GM18907 (cell line): Measurements from ENCODE around the gene CALN1.
"Not testable (repeated sequence)": the region's sequence is repeated elsewhere in the genome, so short reads cannot be mapped to it uniquely, and the experiment has no call there.

Experiments
- ATAC-seq: cut with Tn5 transposase; IDR thresholded peaks from one replicate; pipeline ENCODE4 v1.9.1; 2021; ENCODE audit warnings: mild to moderate bottlenecking, moderate library complexity; ENCODE audit not compliant: unreplicated experiment

CALN1 gene

DNA sequence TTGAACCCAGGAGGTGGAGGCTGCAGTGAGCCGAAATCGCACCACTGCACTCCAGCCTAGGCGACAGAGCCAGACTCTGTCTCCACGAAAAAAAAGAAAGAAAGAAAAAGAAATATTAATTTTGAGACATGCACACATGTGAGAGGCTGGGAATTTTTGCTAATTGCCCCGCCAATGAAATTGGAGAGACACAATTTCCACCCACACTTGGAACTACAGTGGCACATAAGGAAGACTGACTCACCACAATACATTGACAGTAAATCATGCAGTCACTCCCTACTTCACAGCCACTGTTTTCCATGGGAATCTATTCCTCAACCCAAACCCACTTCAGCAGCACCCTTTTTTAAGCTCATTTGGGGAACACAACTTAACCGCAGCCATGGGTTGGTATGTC lies 139.7 kb downstream of the CALN1 start:
- no peak for ATAC-seq

DNA sequence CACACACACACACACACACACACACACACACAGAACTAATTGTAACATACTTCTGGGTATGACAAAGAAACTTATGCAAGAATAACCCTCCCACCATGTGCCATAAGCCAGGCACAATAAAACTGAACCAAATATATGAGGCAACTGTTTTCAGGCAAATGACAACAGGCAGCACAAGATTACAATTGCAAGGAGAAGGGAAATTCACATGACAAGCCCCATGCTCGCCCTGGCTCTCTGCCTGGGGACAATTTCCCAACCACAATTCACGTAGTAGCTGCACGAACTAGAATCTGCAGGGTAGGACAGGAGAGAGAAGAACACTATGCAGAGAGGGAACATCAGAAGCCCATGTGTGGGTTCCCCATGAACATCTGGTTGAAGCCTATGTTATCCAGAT lies 143.3 kb downstream of the CALN1 start:
- no peak for ATAC-seq

DNA sequence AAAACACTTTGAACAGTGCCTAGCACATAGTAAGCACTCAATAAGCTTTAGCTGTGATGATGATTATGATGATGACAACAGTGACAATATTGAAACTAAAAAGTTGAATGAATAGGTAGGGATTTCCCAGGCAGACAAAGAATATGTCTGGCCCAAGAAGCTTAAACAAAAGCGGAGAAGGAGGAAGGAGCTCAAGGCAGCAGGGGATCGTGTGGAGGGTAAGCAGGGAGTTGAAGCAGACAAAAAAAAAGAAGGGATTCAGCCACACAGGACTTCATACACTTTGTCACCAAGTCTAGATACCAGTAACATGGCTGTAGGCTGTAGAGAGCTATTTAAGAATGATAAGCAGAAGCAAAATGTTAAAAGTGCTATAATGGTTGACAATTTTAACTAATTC lies 144.0 kb downstream of the CALN1 start:
- ATAC-seq: no peak

DNA sequence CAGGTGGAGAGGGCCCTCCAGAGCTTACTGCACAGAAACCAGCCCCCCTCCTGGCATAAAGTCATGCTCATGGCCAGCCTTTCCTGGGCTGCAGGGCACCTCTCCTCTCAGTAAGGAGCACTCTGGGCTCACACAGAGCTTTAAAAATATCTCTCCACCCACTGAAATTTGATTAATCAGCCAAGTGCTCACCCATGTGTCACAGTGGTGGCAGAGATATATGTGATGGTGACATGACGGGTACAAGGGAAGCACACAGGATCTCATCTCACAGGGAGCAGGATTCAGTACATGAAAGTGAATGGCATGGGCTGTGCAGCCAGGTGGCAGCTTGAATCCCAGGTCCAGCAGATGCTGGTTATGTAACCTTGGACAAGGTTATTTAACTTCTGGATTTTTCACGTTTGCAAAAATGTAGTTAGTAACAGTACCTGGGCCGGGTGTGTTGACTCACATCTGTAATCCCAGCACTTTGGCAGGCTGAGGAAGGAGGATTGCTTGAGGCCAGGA lies 144.8 kb downstream of the CALN1 start:
- ATAC-seq: no peak

DNA sequence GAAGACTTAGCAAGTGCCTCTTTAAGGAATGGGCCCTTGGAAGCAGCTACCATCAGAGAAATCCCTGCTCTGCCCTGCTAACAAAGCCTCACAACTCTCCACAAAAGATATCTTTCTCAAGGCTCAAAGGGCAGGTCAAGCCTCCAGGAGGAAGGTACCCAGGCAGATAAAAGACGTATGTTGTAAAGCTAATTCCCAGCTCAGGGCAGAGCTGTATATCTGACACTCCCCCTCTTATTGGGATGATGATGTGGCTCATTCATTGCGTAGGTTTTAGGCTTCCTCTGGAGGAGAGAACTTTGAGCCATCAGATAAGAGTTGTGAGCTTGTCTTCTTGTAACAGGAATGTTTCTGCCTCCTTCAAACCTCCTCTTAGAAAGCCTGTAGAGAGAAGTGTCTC lies 145.4 kb downstream of the CALN1 start:
- no peak for ATAC-seq

DNA sequence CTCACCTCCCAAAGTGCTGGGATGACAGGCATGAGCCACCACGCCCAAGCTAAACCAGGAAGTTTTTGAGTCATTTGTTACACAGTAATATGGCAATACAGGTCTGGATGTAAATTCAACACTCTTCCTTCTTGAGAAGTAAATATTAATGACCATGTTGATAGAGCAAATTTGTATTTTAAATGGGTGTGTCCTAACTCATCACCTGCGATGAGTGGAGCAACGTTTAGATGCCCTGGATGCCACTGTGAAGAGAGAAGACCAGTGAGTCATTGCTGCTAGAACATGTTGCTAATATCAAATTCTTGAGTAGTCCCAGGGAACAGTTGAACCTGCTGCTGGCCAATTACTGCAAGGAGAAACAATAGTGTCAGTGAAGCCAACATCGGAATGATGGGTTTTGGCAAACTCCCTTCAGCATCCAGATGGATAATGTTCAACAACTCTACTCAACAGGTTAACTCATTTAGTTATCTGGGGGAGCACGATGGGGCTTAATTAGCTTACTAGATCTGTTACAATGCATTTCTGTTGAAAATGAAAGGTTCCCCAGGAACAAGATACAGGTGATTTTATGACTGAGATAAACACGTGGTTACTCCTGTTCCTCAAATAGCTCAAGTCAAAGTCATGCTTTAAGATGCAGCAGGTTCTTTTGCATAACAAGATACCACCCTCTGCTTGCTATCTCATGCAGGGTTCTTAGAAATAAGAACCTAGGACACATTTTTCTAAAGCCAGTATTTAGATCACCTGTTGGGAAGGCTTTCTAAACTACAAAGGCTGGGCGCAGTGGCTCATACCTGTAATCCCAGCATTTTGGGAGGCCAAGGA lies 146.8 kb downstream of the CALN1 start:
- no peak for ATAC-seq

DNA sequence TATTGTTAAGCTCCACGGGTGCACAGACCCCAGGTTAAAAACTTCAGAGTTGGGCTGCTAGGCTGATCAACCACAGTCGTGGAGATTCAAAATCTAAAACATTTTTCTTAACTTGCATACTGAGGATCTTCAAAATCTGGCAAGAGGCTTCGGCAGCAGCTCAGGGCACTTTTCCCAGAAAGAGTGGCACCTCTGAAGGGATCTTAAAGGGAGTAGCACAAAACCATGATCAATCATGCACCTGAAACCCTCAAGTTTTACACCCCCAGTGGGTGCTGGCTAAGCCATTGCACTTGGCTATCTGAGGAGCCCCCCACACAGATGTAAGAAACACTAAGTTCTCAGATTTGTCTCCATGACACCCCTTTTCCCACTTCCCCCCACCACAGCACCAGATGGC lies 151.7 kb downstream of the CALN1 start:
- no peak for ATAC-seq

DNA sequence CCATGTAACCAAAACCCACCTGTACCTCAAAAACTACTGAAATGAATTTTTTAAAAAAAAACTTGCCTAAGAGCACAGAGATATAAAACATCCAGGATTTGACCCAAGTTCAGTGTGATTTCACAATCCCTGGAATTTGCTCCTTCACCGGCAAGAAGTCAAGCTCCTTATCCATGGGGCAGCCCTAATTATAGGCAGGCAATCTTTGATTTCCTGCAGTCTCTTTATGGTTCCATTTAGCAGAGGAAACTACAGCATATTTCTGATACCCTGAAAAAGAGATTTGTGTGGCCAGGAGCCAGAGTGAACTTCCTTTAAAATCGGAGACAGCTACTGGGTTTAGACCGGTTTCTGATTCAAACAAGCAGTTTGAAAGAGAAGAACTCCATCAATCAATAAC lies 154.1 kb downstream of the CALN1 start:
- ATAC-seq: no peak

DNA sequence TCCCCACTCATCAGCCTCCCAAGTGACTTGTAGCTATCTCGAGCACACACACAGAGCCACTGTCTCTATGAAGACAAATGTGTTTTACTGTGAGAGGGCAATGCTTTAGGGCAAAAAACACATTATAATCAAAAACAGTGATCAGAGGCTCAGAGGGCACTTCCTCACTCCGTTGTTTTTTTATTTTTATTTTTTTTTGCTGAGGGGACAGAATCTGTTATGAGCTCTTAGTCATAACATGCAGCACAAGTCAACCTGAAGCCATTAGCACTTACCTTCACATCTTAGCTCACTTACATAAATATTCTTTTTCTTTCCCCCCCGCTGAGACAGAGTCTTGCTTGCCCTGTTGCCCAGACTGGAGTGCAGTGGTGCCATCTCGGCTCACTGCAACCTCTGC lies 157.7 kb downstream of the CALN1 start:
- no peak for ATAC-seq

DNA sequence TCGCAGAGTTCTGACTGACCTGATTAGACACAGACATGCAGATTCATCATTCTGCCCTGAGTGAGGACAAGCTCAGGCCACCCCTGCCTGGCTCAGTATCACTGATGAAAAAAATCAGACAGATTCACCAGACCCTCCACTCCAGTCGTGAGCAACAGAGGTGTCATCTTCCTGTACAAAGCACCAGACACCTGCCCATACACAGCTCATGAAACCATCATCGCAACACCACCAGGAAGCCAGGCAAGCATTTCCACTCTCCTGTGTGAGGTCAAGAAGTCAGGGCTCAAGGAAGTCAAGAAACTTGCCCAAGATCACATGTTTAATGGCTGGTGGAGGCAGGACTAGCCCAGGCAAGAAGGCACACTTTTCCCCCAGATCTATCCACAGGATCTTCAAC lies 163.0 kb downstream of the CALN1 start:
- no peak for ATAC-seq

DNA sequence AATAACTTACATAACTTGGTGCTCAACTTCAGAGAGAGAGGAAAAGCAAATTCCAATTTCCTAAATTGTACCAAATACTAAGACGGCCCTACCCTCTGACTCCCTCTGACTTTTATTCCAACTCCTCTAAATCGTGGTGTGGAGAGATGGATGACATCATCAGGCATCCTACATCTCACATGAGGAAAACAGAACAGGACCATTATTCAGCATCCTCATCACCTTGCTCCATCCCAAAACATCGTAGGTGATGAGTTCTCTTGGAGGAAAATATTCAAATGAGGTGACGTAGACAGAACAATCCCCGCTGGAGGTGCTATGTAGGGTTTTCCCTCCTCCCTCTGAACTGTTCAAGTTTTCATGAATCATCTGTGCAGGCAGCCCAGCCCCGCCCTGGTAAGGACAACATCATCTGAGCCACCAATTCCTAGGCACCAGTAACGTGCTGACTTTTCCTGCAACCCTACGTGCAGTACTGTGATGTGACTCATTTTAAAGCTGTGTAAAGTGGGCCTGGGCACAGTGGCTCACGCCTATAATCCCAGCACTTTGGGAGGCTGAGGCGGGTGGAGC lies 167.2 kb downstream of the CALN1 start:
- no peak for ATAC-seq

DNA sequence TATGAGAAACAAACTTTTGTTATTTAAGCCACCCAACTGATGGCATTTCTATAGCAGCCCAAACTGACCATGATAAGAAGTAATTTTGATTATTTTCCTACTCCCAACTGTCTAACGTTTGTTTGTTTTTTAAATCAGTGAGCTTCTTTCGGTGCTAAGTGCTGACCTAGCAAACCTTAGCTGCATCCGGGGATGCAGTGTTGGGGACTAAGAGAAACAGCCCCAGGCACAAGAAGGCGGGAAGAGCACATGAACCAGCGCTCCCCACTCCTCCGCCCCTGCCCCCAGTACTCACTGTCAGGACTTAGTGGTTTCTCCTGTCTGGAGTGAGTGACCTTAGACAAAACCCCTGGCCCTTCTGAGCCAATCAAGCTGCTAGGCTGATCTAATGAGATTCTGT lies 168.8 kb downstream of the CALN1 start:
- no peak for ATAC-seq

DNA sequence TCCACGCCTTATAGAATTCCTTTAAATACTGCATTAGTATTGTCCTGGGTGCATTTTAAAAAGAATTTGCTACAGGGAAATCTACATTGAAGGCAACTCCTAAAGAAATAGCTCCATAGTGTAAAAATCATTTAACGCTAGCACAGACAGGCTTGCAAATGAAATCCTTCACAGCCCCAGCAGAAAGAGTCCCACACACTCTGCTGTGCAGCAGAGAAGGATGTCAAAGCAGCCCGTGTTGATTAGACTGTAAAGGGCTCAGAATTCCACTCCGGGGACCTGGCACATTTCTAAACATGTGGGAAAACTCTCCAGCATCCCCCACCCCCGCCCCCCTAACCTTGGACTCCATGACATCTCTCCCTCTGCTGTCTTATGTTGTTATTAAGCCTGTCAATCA lies 176.8 kb downstream of the CALN1 start:
- ATAC-seq: no peak

DNA sequence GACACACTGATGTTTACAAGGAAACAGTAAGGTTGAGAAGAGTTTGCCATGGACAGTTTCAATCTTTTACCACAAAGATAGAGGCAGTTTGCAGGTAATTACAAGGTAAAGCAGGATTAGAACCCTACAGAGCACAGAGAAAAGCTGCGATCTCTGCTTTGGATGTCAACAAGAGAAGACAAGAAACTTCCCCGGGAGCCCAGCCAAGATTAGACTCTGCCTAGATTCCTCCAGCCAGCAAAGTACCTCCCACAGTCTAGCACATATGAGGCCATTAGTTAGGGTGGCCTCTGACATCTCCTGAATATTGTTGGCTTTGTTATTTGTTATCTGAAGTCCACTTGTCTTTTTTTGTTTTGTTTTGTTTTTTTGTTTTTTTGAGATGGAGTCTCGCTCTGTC lies 178.1 kb downstream of the CALN1 start:
- no peak for ATAC-seq

DNA sequence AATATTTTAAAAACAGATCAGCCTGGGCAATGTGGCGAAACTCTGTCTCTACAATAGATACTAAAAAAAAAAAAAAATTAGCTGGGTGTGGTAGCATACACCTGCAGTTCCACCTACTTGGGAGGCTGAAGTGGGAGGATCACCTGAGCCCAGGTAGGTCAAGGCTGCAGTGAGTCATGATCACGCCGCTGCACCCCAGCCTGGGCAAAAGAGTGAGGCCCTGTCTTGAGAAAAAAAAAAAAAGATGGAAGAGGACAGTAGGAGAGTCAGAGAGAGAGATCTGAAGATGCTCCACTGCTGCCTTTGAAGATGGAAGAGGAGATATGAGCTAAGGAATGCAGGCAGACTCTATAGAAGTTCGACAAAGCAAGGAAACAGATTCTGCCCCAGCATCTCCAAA lies 181.9 kb downstream of the CALN1 start:
- no peak for ATAC-seq

DNA sequence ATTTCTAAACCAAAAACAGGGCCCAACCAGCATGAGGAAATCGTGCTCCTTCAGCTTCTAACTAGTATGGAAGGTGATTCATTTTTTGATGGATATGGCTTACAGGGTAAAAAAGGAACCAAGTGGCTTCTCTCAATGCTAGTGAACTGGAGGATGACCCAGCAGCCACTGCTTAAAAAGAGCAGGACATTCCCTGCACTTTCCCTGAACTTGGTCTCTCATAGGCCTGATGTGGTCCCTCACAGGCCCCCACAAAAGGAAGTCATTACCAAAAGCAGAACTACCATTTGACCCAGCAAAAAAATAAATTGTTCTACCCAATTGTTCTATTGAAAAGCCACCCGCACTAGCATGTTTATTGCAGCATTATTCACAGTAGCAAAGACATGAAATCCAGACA lies 188.8 kb downstream of the CALN1 start:
- no peak for ATAC-seq

DNA sequence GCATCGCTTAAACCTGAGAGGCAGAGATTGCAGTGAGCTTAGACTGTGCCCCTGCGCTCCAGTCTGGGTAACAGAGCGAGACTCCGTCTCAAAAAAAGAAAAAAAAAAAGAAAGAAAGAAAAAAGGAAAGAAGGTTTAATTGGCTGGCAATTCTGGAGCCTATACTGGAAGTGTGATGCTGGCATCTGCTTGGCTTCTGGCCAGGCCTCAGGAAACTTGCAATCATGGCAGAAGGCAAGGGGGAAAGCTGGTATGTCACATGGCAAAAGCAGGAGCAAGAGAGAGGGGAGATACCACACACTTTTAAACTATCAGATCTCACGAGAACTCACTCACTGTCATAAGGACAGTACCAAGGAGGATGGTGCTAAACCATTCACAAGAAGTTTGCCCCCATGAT lies 190.0 kb downstream of the CALN1 start:
- ATAC-seq: no peak

DNA sequence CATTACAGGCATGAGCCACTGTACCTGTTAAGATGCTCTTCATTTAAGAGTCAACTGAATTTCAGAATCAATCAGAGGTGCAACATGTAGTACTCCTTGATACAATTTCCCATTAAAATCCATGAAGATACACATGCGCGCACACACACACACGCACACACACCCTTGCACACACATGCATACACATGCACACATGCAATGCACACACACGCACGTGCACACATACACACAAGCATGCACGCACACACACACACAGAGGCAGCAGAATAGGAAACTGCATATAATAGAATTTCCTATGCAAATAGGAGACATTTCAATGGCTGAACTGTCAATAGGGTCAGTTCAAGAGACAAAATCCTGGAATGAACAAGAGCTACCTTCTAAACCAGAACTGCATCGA lies 192.6 kb downstream of the CALN1 start:
- no peak for ATAC-seq

DNA sequence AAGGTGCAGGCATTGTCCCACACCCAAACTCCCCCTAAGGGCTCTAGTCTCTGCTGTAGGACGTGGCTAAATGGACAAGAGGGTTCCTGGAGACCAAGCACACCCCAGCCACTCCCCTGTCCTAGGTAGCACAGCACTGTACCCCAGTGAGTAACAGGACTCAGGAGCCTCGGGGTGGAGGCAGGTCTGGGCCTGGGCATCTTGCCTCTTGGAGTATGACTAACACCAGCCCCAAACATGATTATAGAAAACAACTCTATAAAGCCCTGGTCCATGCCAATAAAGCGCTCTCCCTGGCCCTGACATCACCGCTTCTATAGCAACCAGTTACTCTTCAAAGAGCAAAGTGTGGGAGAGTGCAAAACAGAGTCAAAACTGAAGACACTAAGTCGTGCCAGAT lies 195.0 kb downstream of the CALN1 start:
- no peak for ATAC-seq

DNA sequence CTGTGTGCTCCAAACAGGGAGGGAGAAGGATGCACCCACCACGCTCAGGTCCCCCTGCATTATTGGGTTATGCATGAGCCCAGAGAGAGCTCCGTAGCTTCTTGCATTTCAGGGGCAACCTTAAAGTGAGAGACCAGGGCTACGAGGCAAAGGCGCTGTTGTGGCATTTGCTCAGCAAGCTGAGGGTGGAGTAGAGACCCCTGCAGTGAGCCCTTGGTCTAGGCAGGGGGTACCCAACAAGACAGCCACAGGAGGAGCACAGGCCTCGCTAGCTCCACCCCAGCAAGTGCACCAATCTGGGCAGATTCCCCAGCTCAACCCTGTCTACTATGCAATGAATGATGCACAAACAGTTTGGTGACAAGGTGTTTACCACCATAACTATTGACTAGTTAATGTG lies 198.4 kb downstream of the CALN1 start:
- ATAC-seq: no peak

DNA sequence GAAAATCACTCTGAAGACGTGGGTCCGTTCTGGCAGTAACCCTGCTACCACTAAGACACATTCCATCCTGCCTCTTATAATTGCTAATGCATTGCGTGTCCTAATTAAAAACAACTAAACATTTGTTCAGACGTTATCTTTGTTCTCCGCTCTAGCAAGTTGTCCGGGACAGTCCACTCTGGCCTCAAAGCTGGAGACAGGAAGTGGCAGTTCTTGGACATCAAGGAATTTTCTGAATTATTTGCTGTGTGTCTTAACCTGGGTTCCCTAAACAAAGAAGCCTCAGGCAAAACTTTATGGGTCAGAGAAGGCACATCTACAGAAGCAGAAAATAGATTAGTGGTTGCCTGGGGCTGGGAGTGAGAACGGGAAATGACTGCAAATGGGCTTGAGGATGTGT lies 199.1 kb downstream of the CALN1 start:
- no peak for ATAC-seq

DNA sequence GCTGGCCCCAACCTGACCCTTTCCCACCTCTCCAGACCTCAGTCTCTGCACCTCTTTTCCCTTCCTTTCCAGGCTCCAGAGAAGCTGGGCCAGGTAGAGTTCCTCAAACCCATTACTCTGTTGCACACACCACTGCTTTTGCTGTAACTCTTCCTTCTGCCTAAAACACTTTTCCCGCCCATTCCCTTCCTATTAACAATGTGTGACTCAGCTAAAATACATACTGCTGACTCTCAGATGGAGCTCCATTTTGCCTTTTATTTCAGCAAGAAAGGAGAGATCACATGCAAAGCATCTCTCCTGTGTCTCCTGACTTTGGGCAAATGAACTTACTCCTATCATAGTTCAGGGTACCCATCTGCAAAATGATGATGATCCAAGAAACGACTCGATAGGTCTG lies 201.0 kb downstream of the CALN1 start:
- ATAC-seq: no peak

DNA sequence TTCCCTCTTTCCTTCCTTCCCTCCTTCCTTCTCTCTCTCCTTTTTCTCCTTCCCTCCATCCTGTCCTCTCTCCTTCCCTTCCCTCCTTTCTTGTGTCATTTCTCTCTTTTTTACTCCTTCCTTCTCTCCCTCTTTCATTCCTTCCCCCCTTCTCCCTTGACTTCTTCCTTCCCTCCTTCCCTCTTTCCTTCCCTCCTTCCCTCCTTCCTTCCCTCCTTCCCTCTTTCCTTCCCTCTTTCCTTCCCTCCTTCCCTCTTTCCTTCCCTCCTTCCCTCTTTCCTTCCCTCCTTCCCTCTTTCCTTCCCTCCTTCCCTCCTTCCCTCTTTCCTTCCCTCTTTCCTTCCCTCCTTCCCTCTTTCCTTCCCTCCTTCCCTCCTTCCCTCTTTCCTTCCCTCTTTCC lies 203.1 kb downstream of the CALN1 start:
- ATAC-seq: not testable (repeated sequence)
